DND-41 (cell line): Measurements from ENCODE around the gene ZNF592.

Experiments used
- ATAC-seq: fragments of 200-7000 bp; cut with Tn5 transposase; 3 replicates; pipeline ENCODE4 v1.9.1; 2021; ENCODE audit warnings: low read depth; ENCODE audit not compliant: insufficient read depth
- DNase-seq: peaks from one replicate; pipeline ENCODE4 v3.0.0-alpha.2; 2020
- H2AFZ ChIP-seq: 2 replicates; pipeline ENCODE4 v1.6.0; 2012; ENCODE audit warnings: low read depth, low read length
- H3K27ac ChIP-seq: 2 replicates; pipeline ENCODE4 v1.5.1; 2012; ENCODE audit warnings: low read length, inconsistent platforms
- H3K27me3 ChIP-seq: fragments of 200-600 bp; sonication (generic); 2 replicates; pipeline ENCODE4 v1.6.0; 2012; ENCODE audit warnings: low read length, mild to moderate bottlenecking, inconsistent platforms; ENCODE audit not compliant: insufficient read depth, poor library complexity
- H3K36me3 ChIP-seq: 2 replicates; pipeline ENCODE4 v1.5.1; 2012; ENCODE audit warnings: low read length, inconsistent platforms; ENCODE audit not compliant: insufficient read depth
- H3K4me1 ChIP-seq: 2 replicates; pipeline ENCODE4 v1.5.1; 2012; ENCODE audit warnings: mild to moderate bottlenecking, low read length; ENCODE audit not compliant: insufficient read depth
- H3K4me2 ChIP-seq: 2 replicates; pipeline ENCODE4 v1.6.0; 2012; ENCODE audit warnings: mild to moderate bottlenecking, moderate library complexity, low read length, inconsistent platforms; ENCODE audit not compliant: insufficient read depth
- H3K4me3 ChIP-seq, 2 experiments: fragments of 200-600 bp in 1 of 2; shearing (Covaris generic) in 1 of 2; 2 replicates each; pipeline ENCODE4 v1.5.1; 2012 to 2016; ENCODE audit warnings: inconsistent platforms in 2 of 2, low read length in 2 of 2, mild to moderate bottlenecking in 2 of 2, low read depth in 1 of 2, moderate library complexity in 1 of 2
- H3K79me2 ChIP-seq: 2 replicates; pipeline ENCODE4 v1.6.0; 2012; ENCODE audit warnings: low read length, inconsistent platforms; ENCODE audit not compliant: insufficient read depth
- H3K9ac ChIP-seq: 2 replicates; pipeline ENCODE4 v1.6.0; 2012; ENCODE audit warnings: low read depth, mild to moderate bottlenecking, inconsistent platforms, low read length, moderate library complexity
- H3K9me3 ChIP-seq: 2 replicates; pipeline ENCODE4 v1.5.1; 2012; ENCODE audit warnings: low read length, moderate library complexity, mild to moderate bottlenecking, inconsistent platforms; ENCODE audit not compliant: insufficient read depth, severe bottlenecking
- H4K20me1 ChIP-seq: 2 replicates; pipeline ENCODE4 v1.6.0; 2012; ENCODE audit warnings: low read length; ENCODE audit not compliant: insufficient read depth
- EZH2 ChIP-seq: IDR thresholded peaks from 3 replicates; pipeline ENCODE4 v1.6.1; 2012; ENCODE audit warnings: borderline replicate concordance, low read depth, mild to moderate bottlenecking, moderate library complexity, low read length, inconsistent platforms; ENCODE audit not compliant: severe bottlenecking
- TF ChIP-seq, protein P1 (sequence below): IDR thresholded peaks from 2 replicates; pipeline ENCODE4 v1.5.1; 2012; ENCODE audit warnings: borderline replicate concordance, low read length, moderate library complexity, mild to moderate bottlenecking; ENCODE audit not compliant: poor library complexity, severe bottlenecking; ENCODE audit errors: extremely low read depth

Gene ZNF592

DNA sequence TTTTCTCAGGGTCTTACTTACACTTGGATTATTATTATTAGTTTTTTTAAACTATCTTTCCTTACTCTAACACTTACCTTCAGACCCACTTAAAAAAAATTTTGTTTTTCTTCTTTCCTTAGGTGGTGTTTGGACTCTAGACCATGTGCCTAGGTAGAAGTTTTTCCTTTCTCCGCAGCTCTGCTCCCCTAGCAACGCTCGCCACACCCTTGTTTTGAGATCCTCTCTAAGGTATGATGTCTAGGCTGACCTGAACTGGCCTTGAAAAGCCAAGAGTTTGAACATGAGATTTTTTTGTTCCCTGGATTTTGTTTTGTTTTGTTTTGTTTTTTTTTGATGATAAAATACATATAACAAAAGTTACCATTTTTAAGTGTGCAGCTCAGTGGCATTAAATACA, 16.2 kb downstream of the ZNF592 start:
- H3K4me1 ChIP-seq, result 0 out of 2 replicates have a peak, but pooled peaks cover 3% of the 10 kb centered on the region
- TF ChIP-seq, protein P1, sequence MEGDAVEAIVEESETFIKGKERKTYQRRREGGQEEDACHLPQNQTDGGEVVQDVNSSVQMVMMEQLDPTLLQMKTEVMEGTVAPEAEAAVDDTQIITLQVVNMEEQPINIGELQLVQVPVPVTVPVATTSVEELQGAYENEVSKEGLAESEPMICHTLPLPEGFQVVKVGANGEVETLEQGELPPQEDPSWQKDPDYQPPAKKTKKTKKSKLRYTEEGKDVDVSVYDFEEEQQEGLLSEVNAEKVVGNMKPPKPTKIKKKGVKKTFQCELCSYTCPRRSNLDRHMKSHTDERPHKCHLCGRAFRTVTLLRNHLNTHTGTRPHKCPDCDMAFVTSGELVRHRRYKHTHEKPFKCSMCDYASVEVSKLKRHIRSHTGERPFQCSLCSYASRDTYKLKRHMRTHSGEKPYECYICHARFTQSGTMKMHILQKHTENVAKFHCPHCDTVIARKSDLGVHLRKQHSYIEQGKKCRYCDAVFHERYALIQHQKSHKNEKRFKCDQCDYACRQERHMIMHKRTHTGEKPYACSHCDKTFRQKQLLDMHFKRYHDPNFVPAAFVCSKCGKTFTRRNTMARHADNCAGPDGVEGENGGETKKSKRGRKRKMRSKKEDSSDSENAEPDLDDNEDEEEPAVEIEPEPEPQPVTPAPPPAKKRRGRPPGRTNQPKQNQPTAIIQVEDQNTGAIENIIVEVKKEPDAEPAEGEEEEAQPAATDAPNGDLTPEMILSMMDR, result no peak
- TF ChIP-seq EZH2, result no peak
- H3K4me3 ChIP-seq, result no peak overlapping the region
- H3K9me3 ChIP-seq, result no peaks in the 10 kb centered on the region
- no peak overlapping the region for H3K27ac ChIP-seq
- peaks cover 51% of the 10 kb centered on the region for H4K20me1 ChIP-seq
- no peak overlapping the region for H2AFZ ChIP-seq
- no peak overlapping the region for H3K9ac ChIP-seq
- ATAC-seq (no peak), DNase-seq (no peak)
- H3K4me2 ChIP-seq, result no peak overlapping the region
- H3K27me3 ChIP-seq, result no peaks in the 10 kb centered on the region
- peaks cover 93% of the 10 kb centered on the region for H3K79me2 ChIP-seq
- peaks cover 45% of the 10 kb centered on the region for H3K36me3 ChIP-seq

GRCh38 chr15:84764989-84765388, 16.6 kb downstream of the ZNF592 start:
- DNase-seq (no peak), ATAC-seq (no peak)
- peaks cover 93% of the 10 kb centered on the region for H3K79me2 ChIP-seq
- no peaks in the 10 kb centered on the region for H3K27me3 ChIP-seq
- H3K4me3 ChIP-seq, result no peak overlapping the region
- no peak overlapping the region for H3K27ac ChIP-seq
- 0 out of 2 replicates have a peak, but pooled peaks cover 3% of the 10 kb centered on the region for H3K4me1 ChIP-seq
- H4K20me1 ChIP-seq, result peaks cover 47% of the 10 kb centered on the region
- no peak overlapping the region for H3K4me2 ChIP-seq
- no peak for TF ChIP-seq EZH2
- TF ChIP-seq, protein P1, result no peak
- peaks cover 48% of the 10 kb centered on the region for H3K36me3 ChIP-seq
- H3K9me3 ChIP-seq, result no peaks in the 10 kb centered on the region
- no peak overlapping the region for H2AFZ ChIP-seq
- no peak overlapping the region for H3K9ac ChIP-seq

GRCh38 chr15:84765675-84766074, 17.3 kb downstream of the ZNF592 start:
- peaks cover 41% of the 10 kb centered on the region for H4K20me1 ChIP-seq
- H3K36me3 ChIP-seq, result peaks cover 50% of the 10 kb centered on the region
- no peak for TF ChIP-seq EZH2
- TF ChIP-seq, protein P1, result no peak
- no peak overlapping the region for H3K9ac ChIP-seq
- H3K4me2 ChIP-seq, result no peak overlapping the region
- H3K27me3 ChIP-seq, result no peaks in the 10 kb centered on the region
- no peak overlapping the region for H3K27ac ChIP-seq
- H3K4me1 ChIP-seq, result no peaks in the 10 kb centered on the region
- no peak for DNase-seq
- H2AFZ ChIP-seq, result no peak overlapping the region
- H3K9me3 ChIP-seq, result no peaks in the 10 kb centered on the region
- peaks cover 92% of the 10 kb centered on the region for H3K79me2 ChIP-seq
- ATAC-seq, result no peak
- no peak overlapping the region for H3K4me3 ChIP-seq
